Adrenal gland (tissue), 12 donors: ENCODE data around the gene COMT. TPM values are rescaled to one million over a fixed set of nuclear protein-coding genes. Genes with fewer than 3 reads are reported as not detected.

Source experiments
- DNase-seq, 7 donors: peaks; one replicate each; pipeline ENCODE4 v3.0.0-alpha.2; 2019 to 2020
- H3K27ac ChIP-seq, 5 donors: fragments of 200-600 bp; sonication (generic) in 4 of 5; 1 replicate in 3 of 5; 2 replicates in 2 of 5; pipeline versions ENCODE4 v1.5.1 to v1.8.0; 2016 to 2020; ENCODE audit warnings: mild to moderate bottlenecking in 1 of 5
- H3K27me3 ChIP-seq: fragments of 200-600 bp; 2 replicates; pipeline ENCODE4 v1.8.0; 2021
- H3K36me3 ChIP-seq, 2 donors: fragments of 200-600 bp; replicated peaks in 1 of 2; 1 replicate in 1 of 2; 2 replicates in 1 of 2; pipeline versions ENCODE4 v1.5.1 to v1.8.0; 2018 to 2022
- H3K4me1 ChIP-seq, 2 donors: fragments of 200-600 bp; replicated peaks in 1 of 2; 1 replicate in 1 of 2; 2 replicates in 1 of 2; pipeline versions ENCODE4 v1.5.1 to v1.8.0; 2018 to 2021
- H3K4me3 ChIP-seq, 4 donors: fragments of 200-600 bp; sonication (generic) in 3 of 4; one replicate each; pipeline ENCODE4 v1.5.1; 2016 to 2018
- H3K9me3 ChIP-seq, 3 donors: fragments of 200-600 bp; sonication (generic) in 1 of 3; replicated peaks in 1 of 3; 1 replicate in 2 of 3; 2 replicates in 1 of 3; pipeline versions ENCODE4 v1.5.1 to v1.8.0; 2016 to 2021
- CTCF ChIP-seq, 6 experiments: fragments of 450-650 bp in 4 of 6; fragments of 200-600 bp in 2 of 6; sonication (generic) in 1 of 6; IDR thresholded peaks; 1 replicate in 5 of 6; 2 replicates in 1 of 6; pipeline versions ENCODE4 v1.5.1 to v1.8.0; 2016 to 2021; ENCODE audit warnings: antibody characterized with exemption in 6 of 6, mild to moderate bottlenecking in 2 of 6, moderate library complexity in 1 of 6
- POLR2A ChIP-seq, 2 donors: fragments of 450-650 bp; IDR thresholded peaks; one replicate each; pipeline ENCODE4 v1.6.1; 2017; ENCODE audit warnings: antibody characterized with exemption in 2 of 2, mild to moderate bottlenecking in 2 of 2, moderate library complexity in 1 of 2
- WGBS, 4 donors: extraction: QIAGEN DNeasy Blood & Tissue Kit in 2 of 4; methylation state at CpG; one replicate each; pipeline versions ENCODE4 v1.1.5 to v1.1.7; 2013 to 2017; 5-methylcytosine and 5-hydroxymethylcytosine counted together
- intact Hi-C, 2 donors: fragments of 100-400 bp; cut with DNase I; formaldehyde crosslinking; loops; one replicate each; pipeline versions ENCODE4 v1.14.1 to v1.15.0; 2022 to 2023
- polyA plus RNA-seq, 3 donors: library from polyadenylated mRNA; stranded (reverse); fragments of 200-250 nt in 2 of 3; fragments of 350-450 nt in 1 of 3; fragmentation: Illumina TruSeq in 1 of 3; extraction: RNeasy Lipid Tissue Mini Kit (QIAGEN cat#74804) in 1 of 3; gene quantifications; one replicate each; pipeline ENCODE4 v1.2.3, GENCODE V29; 2013 to 2014
- total RNA-seq, 9 donors: library from RNA; depleted of rRNA in 4 of 9; stranded (reverse); fragments of >200 nt in 4 of 9; fragments of 120-200 nt in 1 of 9; fragmentation: NEBNext Ultra II Directional in 1 of 9; extraction: Animal tissue kit (Norgen Biotek cat#: 25700) in 1 of 9; gene quantifications; one replicate each; pipeline versions ENCODE4 v1.1.0 to v1.2.4, GENCODE V29; 2013 to 2023
- donor health status: healthy with polysubstance abuse.
- donor health status: Bipolar disorder and iron deficiency.
- donor health status: DM: yes; HTN: yes; CAD: no.
- donor health status: DM: no; HTN: no; CAD: no.
- donor health status: DM: no; HTN: no; CAD: no.
- donor health status: DM: yes; HTN: yes; CAD: no.

COMT gene
- total and polyA plus RNA-seq, 12 donors = 51.3 to 743 (median 390) TPM

GRCh38 chr22:19966908-19967750 lies 25.6 kb downstream of the COMT start:
- intact Hi-C loops = no loop called here
- WGBS, 4 donors = 55 to 61% (median 58%) methylated on average over 20 of the region's 20 CpGs
- H3K4me3 ChIP-seq = no peak overlapping the region
- TF ChIP-seq POLR2A (IDR thresholded peaks at IDR 0.05) (no peak), CTCF (IDR thresholded peaks at IDR 0.05) (no peak)
- H3K4me1 ChIP-seq = peaks cover 15 to 39% of the 10 kb centered on the region in 2 donors
- H3K36me3 ChIP-seq = peaks cover 0 to 48% of the 10 kb centered on the region in 2 donors
- DNase-seq = peak in 3 of 7 donors; percentile 60 to 67 (median 67)
- H3K27ac ChIP-seq = peak overlapping the region in 3 of 5 donors; percentile 0 to 61 (median 42)
- no peaks in the 10 kb centered on the region for H3K27me3 ChIP-seq
- H3K9me3 ChIP-seq = no peaks in the 10 kb centered on the region

- no peaks in the 10 kb centered on the region for H3K9me3 ChIP-seq
- H3K27ac ChIP-seq = peak overlapping the region in 1 of 5 donors; percentile 61
- no peak for DNase-seq
- no peak overlapping the region for H3K4me3 ChIP-seq
- intact Hi-C loops = no loop called here
- H3K4me1 ChIP-seq = peaks cover 15 to 31% of the 10 kb centered on the region in 2 donors
- peaks cover 0 to 48% of the 10 kb centered on the region in 2 donors for H3K36me3 ChIP-seq
- no peak for TF ChIP-seq POLR2A (IDR thresholded peaks at IDR 0.05)
- TF ChIP-seq CTCF (IDR thresholded peaks at IDR 0.05) = no peak
- 78 to 94% (median 85%) methylated on average over 3 to 7 of the region's 7 CpGs for WGBS, 4 donors
- H3K27me3 ChIP-seq = no peaks in the 10 kb centered on the region
Observed at GRCh38 chr22:19967850-19968449, 26.4 kb downstream of the COMT start.

DNA sequence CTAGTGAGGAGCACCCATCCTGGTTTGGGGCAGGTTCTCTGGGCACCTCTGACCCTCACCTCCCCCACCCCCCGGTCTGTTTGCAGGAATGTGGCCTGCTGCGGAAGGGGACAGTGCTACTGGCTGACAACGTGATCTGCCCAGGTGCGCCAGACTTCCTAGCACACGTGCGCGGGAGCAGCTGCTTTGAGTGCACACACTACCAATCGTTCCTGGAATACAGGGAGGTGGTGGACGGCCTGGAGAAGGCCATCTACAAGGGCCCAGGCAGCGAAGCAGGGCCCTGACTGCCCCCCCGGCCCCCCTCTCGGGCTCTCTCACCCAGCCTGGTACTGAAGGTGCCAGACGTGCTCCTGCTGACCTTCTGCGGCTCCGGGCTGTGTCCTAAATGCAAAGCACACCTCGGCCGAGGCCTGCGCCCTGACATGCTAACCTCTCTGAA lies 26.9 kb downstream of the COMT start:
- Histone ChIP-seq H3K27me3 (no peaks in the 10 kb centered on the region), H3K27ac (peak overlapping the region in 2 of 5 donors; percentile 16 to 67), H3K36me3 (peaks cover 0 to 46% of the 10 kb centered on the region in 2 donors), H3K9me3 (no peaks in the 10 kb centered on the region), H3K4me1 (peaks cover 15 to 30% of the 10 kb centered on the region in 2 donors), H3K4me3 (no peak overlapping the region)
- TF ChIP-seq POLR2A (IDR thresholded peaks at IDR 0.05) = no peak
- no peak for TF ChIP-seq CTCF (IDR thresholded peaks at IDR 0.05)
- intact Hi-C loops = no loop called here
- WGBS, 4 donors = 48 to 76% (median 72%) methylated on average over 6 to 18 of the region's 18 CpGs
- no peak for DNase-seq

DNA sequence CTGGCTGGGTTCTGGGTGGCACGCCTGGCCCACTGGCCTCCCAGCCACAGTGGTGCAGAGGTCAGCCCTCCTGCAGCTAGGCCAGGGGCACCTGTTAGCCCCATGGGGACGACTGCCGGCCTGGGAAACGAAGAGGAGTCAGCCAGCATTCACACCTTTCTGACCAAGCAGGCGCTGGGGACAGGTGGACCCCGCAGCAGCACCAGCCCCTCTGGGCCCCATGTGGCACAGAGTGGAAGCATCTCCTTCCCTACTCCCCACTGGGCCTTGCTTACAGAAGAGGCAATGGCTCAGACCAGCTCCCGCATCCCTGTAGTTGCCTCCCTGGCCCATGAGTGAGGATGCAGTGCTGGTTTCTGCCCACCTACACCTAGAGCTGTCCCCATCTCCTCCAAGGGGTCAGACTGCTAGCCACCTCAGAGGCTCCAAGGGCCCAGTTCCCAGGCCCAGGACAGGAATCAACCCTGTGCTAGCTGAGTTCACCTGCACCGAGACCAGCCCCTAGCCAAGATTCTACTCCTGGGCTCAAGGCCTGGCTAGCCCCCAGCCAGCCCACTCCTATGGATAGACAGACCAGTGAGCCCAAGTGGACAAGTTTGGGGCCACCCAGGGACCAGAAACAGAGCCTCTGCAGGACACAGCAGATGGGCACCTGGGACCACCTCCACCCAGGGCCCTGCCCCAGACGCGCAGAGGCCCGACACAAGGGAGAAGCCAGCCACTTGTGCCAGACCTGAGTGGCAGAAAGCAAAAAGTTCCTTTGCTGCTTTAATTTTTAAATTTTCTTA lies 27.8 kb downstream of the COMT start:
- Histone ChIP-seq H3K9me3 (no peaks in the 10 kb centered on the region), H3K27me3 (no peaks in the 10 kb centered on the region), H3K27ac (peak overlapping the region; percentile 15 to 84 (median 67)), H3K36me3 (peaks cover 0 to 37% of the 10 kb centered on the region in 2 donors), H3K4me3 (no peak overlapping the region), H3K4me1 (peaks cover 15 to 30% of the 10 kb centered on the region in 2 donors)
- no peak for TF ChIP-seq POLR2A (IDR thresholded peaks at IDR 0.05)
- TF ChIP-seq CTCF (IDR thresholded peaks at IDR 0.05) = no peak
- WGBS, 4 donors = 60 to 75% (median 65%) methylated on average over 5 to 11 of the region's 11 CpGs
- intact Hi-C loops = no loop called here
- no peak for DNase-seq
